ENCODE results near the gene KIAA1217. TPM values are rescaled to one million over a fixed set of nuclear protein-coding genes. Genes with fewer than 3 reads are reported as not detected.

KIAA1217 gene, protein sequence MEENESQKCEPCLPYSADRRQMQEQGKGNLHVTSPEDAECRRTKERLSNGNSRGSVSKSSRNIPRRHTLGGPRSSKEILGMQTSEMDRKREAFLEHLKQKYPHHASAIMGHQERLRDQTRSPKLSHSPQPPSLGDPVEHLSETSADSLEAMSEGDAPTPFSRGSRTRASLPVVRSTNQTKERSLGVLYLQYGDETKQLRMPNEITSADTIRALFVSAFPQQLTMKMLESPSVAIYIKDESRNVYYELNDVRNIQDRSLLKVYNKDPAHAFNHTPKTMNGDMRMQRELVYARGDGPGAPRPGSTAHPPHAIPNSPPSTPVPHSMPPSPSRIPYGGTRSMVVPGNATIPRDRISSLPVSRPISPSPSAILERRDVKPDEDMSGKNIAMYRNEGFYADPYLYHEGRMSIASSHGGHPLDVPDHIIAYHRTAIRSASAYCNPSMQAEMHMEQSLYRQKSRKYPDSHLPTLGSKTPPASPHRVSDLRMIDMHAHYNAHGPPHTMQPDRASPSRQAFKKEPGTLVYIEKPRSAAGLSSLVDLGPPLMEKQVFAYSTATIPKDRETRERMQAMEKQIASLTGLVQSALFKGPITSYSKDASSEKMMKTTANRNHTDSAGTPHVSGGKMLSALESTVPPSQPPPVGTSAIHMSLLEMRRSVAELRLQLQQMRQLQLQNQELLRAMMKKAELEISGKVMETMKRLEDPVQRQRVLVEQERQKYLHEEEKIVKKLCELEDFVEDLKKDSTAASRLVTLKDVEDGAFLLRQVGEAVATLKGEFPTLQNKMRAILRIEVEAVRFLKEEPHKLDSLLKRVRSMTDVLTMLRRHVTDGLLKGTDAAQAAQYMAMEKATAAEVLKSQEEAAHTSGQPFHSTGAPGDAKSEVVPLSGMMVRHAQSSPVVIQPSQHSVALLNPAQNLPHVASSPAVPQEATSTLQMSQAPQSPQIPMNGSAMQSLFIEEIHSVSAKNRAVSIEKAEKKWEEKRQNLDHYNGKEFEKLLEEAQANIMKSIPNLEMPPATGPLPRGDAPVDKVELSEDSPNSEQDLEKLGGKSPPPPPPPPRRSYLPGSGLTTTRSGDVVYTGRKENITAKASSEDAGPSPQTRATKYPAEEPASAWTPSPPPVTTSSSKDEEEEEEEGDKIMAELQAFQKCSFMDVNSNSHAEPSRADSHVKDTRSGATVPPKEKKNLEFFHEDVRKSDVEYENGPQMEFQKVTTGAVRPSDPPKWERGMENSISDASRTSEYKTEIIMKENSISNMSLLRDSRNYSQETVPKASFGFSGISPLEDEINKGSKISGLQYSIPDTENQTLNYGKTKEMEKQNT (N-terminal part only)
- total RNA-seq: 9.1 and 11.1 TPM in 2 replicates

DNA sequence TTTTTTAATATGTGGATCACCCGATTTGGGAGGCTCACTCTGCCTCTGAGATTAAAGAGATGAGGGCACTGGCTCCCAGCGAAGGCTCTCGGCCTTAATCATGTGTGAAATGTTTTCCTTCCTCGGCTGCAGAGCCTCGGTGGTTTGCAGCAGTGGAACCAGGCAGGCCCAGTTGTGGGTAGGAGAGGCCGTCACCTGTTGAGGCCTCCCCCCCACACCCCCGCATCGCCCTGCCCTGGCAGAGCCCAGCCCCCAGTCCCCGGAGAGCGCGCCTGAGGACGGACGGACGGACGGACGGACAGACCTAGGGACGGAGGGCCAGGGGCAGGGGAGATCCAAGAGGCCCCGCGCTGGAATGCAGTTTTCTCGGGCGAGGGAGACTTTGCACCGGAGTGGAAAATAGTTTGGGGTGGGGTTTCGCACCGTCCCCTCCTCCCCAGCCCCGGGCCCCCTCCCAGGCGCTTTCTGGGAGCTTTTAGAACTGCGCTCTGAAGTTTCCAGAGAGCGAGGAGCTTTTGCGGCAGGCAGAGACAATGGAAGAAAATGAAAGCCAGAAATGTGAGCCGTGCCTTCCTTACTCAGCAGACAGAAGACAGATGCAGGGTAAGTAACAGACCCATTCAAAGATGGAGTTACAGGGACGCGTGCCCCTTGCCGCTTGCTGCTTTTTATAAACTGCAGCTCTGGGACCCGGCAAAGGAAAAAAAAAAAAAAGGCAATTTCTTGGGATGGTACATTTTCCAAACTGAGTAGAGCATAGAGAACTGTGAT lies at the start of gene KIAA1217:
TSS of gene KIAA1217 (plus strand) at position 478 of the 771 bp plus-strand sequence. CDS start at position 534, 56 bp downstream.
- peak in 1 of 2 donors; percentile 48 for DNase-seq (ENCODE audit: low read depth in 2 of 2)

- DNase-seq (ENCODE audit: low read depth in 2 of 2): no peak
Measured at GRCh38 chr10:24162206-24162985, 46.5 kb upstream of the KIAA1217 start.

DNA sequence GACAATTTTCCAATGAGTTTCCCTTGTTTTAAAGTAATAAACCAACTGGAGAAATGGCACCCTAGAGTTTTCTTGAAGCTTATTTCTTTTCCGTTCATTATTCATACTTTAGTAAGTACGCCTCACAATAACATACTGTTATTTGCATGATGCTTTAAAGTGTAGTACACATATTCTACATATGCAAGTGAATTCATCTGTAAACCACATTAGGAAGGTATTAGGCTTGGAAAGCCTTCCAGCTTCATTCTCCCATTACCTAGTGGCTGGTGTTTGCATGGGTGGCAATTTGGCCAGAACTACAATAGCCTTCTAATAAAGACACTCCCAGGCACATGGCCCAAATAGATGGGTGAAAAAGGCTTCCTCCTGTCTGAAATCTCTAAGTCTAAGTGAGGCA lies 45.5 kb upstream of the KIAA1217 start:
- DNase-seq (ENCODE audit: low read depth in 2 of 2): no peak

DNA sequence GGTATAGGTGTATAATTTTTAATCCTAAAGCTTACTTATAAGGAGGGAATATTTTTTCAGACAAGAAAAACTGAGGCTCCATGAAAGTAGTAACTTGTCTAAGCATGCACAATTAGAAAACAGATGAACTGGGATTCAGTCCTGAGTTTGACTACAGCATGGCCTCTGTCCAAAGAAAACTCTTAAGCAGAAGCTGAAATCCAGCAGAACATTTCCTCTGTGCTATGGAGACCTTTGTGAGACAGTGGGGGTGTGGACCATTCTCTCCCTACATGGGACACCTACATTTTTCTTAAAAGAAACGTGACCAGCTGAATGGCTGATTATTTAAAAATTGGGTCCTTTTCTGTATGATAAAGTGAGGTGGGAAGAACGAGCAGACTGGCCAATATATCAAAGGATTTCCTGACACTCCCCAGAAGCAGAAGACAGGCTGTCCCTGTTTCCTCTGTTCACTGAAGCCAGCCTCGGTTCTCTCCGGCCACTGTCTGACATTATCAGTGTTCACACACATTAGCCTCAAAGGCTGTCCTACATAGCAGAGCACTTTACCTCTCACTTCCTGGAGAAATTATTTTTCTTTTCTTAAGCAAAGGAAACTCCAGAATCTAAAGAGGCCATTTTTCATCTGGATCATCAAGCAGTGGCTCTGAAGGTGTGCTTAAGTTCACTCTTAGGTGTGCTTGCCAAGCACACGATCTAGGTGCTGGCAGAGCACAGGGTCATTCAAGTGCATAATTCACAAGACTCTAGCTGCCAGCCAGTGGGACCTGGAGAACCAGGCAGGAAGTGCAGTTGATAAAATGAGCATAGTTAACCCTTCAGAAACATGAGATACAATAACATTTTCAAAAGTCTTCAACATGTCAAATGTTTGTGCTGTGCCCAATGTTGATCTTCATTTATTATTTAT lies 40.4 kb upstream of the KIAA1217 start:
- DNase-seq (ENCODE audit: low read depth in 2 of 2): peak; percentile 1 to 5

- DNase-seq (ENCODE audit: low read depth in 2 of 2): no peak
Measured at GRCh38 chr10:24170199-24170598, 38.7 kb upstream of the KIAA1217 start.

DNA sequence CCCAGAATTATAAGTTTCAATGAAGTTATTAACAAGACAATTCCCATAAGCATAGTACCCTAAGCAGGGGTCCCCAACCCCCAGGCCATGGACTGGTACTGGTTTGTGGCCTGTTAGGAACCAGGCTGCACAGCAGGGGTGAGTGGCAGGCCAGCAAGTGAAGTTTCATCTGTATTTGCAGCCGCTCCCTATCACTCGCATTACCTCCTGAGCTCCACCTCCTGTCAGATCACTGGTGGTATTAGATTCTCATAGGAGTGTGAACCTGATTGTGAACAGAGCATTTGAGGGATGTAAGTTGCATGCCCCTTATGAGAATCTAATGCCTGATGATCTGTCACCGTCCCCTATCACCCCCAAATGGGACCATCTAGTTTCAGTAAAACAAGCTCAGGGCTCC lies 36.0 kb upstream of the KIAA1217 start:
- no peak for DNase-seq (ENCODE audit: low read depth in 2 of 2)

GRCh38 chr10:24174014-24174413 lies 34.9 kb upstream of the KIAA1217 start:
- no peak for DNase-seq (ENCODE audit: low read depth in 2 of 2)

DNA sequence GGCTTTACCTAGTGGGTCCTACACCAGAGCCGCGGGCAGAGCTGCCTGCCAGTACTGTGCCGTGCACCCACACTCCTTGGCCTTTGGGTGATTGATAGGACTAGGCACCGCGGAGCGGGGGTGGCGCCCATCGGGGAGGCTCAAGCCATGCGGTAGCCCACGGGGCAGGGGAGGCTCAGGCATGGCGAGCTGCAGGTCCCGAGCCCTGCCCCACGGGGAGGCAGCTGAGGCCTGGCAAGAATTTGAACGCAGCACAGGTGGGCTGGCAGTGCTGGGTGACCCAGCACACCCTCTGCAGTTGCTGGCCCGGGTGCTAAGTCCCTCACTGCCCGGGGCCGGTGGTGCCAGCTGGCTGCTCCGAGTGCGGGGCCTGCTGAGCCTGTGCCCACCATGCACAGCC lies 32.3 kb upstream of the KIAA1217 start:
- no peak for DNase-seq (ENCODE audit: low read depth in 2 of 2)

DNA sequence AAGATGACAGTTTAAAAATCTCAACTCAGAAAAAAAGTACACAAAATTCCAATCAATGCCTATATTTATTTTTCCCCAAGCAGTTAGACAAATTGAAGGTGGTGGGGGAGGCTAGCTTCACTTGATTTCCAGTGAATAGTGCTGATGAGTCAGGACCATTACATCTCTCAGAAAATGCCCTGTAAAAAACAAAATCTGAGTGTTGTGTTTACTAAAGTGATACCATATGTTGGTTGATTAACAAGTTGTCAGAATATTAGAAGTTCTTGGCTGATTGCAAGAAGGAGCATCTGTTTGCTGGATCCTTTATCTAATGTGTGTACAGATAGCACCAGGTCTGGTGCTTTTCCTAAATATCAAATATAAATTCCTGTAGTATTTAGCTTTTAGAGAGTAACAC lies 31.3 kb upstream of the KIAA1217 start:
- DNase-seq (ENCODE audit: low read depth in 2 of 2): no peak

- no peak for DNase-seq (ENCODE audit: low read depth in 2 of 2)
Measured at GRCh38 chr10:24180891-24181290, 28.0 kb upstream of the KIAA1217 start.

DNA sequence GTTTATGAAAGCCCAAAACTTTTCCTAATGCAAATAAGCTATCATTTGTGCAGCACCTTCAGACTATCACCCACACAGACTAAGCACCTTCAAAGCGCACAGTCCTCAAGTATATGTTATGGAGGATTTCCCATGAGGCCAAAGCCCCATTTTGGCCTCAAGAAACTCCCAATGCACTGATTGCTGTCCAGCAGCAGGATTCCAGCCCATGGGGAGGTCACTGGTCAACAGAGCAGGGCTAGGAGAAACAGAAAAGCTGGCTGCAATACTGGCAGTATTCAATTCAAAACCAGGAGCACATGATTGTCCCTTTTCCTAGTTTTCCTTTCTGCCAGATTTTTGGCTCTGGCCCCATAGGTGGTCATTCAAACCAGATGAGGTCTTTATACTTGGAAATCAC lies 24.5 kb upstream of the KIAA1217 start:
- no peak for DNase-seq (ENCODE audit: low read depth in 2 of 2)

DNA sequence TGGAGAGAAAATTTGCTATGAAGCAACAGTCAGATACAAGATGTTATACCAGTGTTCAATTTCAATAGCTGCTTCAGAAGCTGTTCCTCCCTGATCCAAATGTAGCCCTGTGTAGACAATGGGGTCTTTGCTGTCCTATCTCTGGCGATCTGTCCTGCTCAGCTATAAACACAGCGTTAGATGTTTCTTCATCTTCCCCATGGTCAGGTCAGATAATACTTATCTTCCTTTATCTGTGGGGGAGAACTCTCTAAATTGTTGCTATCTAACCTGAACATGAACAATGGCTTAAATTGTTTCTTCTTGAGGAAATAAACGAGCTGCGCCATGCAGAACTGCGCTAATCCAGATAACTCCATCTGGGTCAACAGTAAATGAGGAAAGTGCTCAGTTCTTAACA lies 15.6 kb upstream of the KIAA1217 start:
- no peak for DNase-seq (ENCODE audit: low read depth in 2 of 2)

DNA sequence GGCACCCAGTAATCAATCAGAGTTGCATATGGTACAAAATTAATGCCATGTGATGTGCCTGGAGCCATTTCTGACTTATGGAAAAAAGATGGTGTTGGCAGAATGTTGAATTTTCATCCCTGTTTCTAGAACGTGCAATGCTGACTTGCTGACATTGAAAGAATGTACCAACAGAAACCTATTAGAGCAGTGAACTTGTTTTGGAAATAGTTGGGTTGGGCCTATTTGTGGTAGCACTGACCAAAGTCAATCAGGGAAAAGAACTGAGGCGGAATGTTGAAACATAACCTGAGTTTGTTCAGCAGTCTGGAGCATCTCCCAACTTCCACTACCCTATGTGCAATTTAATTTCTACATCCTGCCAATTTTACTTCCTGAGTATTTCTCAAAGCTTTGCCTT lies 11.7 kb upstream of the KIAA1217 start:
- no peak for DNase-seq (ENCODE audit: low read depth in 2 of 2)

- no peak for DNase-seq (ENCODE audit: low read depth in 2 of 2)
Measured at GRCh38 chr10:24201503-24202180, 7.3 kb upstream of the KIAA1217 start.

- DNase-seq (ENCODE audit: low read depth in 2 of 2): no peak
Measured at GRCh38 chr10:24202181-24202570, 6.8 kb upstream of the KIAA1217 start.

DNA sequence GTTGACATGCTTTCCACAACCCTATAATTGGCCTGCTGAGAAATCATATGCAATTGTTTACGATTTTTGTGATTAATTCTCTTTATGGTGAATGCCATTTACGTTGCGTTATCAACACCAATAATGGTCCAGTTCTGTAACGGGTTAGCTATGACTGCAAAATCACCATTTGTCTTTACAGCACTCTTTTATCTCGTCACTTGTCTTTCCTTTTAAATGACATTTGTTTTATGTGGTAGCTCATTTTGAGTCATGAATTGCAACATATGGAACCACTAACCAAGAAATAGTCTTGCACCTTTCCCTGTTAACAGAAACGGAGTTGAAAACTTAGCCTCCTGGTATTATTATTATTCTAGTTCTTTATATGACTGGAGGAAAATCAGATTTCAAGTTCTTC lies 3.1 kb upstream of the KIAA1217 start:
- no peak for DNase-seq (ENCODE audit: low read depth in 2 of 2)

GRCh38 chr10:24206334-24206733 lies 2.6 kb upstream of the KIAA1217 start:
- no peak for DNase-seq (ENCODE audit: low read depth in 2 of 2)

DNA sequence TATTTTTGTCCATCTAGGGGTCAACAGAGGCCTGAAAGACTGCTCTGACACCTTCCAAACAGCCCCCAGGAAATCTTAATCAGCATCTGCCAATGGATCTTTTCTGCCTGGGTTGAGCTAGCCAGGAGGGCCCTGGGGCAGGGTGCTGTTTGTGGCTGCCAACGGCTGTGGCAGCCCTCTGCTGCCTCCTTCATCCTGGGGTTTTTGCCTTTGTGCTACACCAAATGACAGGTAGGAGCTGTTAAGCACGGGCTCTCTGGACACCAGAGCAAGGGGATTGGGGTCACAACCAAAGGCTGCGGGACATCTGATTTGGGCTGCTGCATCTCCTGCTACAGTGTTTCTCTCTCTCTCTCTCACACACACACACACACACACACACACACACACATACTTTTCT lies 2.0 kb upstream of the KIAA1217 start:
- DNase-seq (ENCODE audit: low read depth in 2 of 2): no peak

Measured in dermis microvascular lymphatic vessel endothelial cell (primary cell).